Amniotic stem cell (primary cell): Measurements from ENCODE around the gene C19orf25.

Experiments used
- DNase-seq: peaks from one replicate; lab custom pipeline; 2025; lab: John Stamatoyannopoulos, UW

Gene C19orf25

GRCh38 chr19:1432507-1432887, 46.5 kb downstream of the C19orf25 start:
- DNase-seq, result no peak

DNA sequence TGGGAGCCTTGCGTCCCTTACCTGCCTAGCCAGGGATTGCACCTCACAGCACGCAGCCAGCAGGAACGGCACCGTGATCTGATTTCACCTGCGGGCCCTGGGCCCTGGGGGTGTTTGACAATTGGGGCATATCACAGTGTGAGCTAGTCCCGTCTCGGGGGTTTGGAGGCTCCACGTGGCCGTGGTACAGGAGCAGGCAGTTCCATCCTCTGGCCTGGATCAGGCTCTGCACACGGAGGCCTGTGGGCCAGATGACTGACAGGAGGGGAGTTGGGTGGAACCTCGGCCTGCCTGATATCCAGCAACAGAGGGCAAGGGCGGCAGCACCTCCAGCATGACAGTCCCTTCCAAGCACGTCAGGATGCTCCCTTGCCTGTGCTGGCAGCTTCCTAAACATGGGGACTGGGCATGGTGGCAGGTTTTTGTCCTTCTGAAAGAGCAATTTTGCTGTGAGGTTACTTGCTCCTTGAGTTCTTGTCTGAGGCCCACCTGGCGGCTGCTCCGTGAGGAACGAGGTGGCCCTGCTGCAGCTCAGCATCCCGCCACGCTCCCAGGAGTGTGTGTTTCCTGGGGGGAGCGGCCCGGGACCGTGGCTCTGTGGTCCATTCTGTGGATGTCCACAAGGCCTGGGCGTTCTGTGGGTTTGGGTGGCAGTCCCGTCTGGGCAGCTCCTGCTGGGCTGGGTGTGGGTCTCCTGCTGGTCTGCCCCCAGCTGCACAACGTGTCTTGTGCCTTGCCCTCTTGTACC, 47.1 kb downstream of the C19orf25 start:
- no peak for DNase-seq

DNA sequence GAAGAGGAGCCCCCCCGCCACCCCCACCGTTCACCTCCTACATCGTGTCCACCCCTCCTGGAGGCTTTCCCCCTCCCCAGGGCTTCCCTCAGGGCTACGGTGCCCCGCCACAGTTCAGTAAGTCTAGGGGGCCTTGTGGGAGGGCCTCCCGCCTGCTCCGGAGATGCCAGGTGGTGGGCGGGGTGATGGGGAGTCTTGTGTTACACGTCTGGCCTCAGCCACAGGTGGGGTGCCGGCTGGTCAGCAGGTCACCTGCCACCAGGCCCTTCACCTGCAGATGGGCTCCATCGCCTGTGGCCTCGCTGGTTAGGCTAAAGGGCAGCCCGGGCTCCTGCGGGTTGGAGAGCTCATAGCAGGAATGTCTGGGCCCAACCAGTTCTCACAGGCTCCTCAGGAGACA, 48.8 kb downstream of the C19orf25 start:
- DNase-seq, result no peak

GRCh38 chr19:1429750-1430149, 49.3 kb downstream of the C19orf25 start:
- no peak for DNase-seq

DNA sequence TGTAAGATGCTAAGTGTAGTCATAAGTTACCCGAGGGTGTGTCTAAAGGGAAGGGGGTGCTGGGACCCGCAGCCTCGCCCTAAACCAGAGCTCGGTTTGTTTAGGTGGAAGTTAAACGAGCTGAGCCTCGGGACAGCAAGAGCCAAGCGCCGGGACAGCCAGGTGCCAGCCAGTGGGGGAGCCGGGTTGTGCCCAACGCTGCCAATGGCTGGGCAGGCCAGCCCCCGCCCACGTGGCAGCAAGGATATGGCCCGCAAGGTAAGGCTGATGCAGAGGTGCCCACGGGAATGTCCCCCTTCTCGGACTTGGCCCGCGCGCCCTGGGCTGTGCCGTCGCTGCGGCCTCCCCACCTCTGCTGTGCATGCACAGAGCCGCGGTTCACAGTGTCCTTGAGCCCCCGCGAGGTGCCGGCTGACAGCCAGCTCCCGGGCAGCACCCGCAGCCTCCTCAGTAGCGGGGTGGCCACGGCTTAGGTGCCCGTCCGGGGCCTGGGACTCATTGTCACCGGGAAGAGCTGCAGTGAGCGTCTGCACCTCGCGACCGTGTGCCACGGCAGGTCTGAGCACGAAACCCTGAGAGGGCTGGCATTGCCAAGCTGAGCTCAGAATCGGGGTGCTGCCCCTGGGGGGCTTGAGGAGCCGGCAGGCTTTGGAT, 50.1 kb downstream of the C19orf25 start:
- DNase-seq, result no peak

- no peak for DNase-seq
Observed at GRCh38 chr19:1427221-1427920, 51.6 kb downstream of the C19orf25 start.

DNA sequence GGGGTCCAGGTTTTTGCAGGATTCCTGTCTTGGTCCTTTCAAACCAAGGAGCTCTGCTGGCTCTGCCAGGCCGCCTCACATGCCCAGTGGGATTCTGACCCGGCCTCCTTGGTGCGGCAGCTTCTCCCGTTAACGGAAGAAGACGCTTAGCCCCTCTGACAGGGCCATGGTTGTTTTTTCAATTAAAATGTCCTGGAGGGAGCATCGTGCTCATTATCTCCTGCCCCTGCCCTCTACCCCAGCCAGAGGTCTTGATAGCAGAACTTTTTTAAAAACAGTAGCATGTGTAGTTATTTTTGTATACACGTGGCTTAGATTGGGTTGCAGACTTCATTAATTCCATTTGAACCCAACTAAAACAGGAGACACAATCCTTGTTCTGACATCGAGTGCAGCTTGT, 52.3 kb downstream of the C19orf25 start:
- DNase-seq, result no peak

GRCh38 chr19:1425902-1426301, 53.1 kb downstream of the C19orf25 start:
- DNase-seq, result no peak

DNA sequence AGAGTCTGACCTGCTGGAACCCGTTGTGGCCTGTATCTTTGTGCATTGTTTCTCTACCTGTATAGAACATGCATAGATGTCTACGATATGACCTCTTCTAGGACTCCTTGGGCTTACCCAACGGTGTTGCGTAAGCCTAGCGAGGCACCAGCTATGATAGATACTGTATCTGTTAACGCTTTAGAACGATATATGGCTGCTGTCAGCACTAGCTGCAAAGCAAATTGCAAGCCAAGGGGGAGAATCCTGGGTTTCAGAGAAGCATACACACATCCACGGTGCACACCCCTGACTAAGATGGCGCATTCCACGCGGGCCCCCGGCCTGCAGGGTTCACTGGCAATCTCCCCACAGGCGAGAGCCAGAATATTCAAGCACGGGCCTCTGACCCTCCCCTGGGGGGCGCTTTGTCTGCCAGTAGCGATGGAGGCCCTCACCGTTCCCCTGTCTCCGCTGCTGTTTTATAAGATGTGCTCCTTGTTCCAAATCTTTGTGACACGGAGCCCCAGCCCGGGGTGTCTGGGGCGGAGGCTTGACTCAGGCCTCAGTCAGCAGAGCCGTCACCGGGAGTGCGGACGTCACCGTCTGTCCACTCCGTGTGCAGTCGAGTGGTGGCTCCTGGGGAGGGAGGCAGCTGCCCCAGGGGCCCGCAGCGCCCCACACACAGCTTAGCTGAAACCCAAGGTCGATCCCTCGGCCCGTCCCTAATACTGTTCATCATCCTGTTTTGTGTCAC, 53.7 kb downstream of the C19orf25 start:
- no peak for DNase-seq

DNA sequence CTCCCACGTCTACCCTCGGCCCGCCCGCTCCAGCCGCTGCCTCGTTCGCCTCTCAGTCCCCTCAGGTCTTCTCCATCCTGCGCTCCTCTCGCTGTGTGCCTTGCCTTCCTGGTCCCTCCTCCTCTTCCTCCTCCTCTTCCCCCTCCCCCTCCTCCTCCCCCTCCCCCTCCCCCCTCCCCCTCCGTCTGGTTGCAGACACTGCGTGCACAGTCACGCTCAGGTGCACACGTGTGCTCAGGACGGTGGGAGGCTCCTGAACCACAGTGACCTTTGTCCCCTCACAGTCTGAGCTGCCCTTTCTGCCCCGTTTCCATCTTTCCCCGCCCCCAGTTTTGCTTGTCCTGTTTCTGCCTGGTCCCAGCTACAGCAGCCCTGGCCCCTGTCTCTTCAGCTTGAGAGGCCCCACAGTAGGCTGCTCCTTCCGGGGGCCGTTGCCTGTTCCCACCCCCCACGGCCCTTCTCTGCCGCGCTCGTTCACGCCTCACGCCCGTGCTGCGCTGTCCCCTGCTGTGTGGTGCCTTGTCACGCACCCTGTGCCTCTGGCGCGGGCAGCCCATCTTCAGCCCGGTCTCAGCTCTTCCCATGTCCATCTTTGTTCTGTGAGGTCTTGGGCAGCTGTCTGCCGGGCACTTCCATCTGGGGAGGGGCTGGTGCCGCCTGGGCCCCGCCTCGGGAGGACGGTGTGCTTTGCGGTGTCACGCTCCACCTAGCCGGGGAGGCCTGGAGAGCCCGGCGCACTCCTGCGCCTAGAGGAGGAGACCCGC, 54.6 kb downstream of the C19orf25 start:
- DNase-seq, result no peak

- DNase-seq, result no peak
Observed at GRCh38 chr19:1423436-1424191, 55.4 kb downstream of the C19orf25 start.
